PC-3 (cell line): ENCODE data around the gene TMEM121B.

ENCODE experiments used
- EZH2 ChIP-seq: fragments of 300-600 bp; sonication (generic); IDR thresholded peaks from one replicate; pipeline ENCODE4 v1.6.1; 2017; ENCODE audit warnings: antibody characterized with exemption, mild to moderate bottlenecking, low read length; ENCODE audit not compliant: unreplicated experiment
- TF ChIP-seq, protein P1 (sequence below): fragments of 300-600 bp; sonication (generic); conservative IDR thresholded peaks from 2 replicates; pipeline ENCODE4 v1.5.1; 2017; ENCODE audit warnings: antibody characterized with exemption, low read depth, mild to moderate bottlenecking, low read length

- TF ChIP-seq, protein P1, sequence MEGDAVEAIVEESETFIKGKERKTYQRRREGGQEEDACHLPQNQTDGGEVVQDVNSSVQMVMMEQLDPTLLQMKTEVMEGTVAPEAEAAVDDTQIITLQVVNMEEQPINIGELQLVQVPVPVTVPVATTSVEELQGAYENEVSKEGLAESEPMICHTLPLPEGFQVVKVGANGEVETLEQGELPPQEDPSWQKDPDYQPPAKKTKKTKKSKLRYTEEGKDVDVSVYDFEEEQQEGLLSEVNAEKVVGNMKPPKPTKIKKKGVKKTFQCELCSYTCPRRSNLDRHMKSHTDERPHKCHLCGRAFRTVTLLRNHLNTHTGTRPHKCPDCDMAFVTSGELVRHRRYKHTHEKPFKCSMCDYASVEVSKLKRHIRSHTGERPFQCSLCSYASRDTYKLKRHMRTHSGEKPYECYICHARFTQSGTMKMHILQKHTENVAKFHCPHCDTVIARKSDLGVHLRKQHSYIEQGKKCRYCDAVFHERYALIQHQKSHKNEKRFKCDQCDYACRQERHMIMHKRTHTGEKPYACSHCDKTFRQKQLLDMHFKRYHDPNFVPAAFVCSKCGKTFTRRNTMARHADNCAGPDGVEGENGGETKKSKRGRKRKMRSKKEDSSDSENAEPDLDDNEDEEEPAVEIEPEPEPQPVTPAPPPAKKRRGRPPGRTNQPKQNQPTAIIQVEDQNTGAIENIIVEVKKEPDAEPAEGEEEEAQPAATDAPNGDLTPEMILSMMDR: no peak
- TF ChIP-seq EZH2: no peak
These were observed 40.8 kb upstream of the TMEM121B start for GRCh38 chr22:17161991-17162390.
